BLaER1 (cell line): ENCODE measurements around the gene TAS1R3.

Source experiments
- H3K27ac ChIP-seq: shearing (Covaris generic); formaldehyde crosslinking; 2 replicates; pipeline ENCODE4 v1.8.1; 2022
- H3K27me3 ChIP-seq: shearing (Covaris generic); formaldehyde crosslinking; 2 replicates; pipeline ENCODE4 v1.8.1; 2022
- H3K36me3 ChIP-seq: shearing (Covaris generic); formaldehyde crosslinking; 2 replicates; pipeline ENCODE4 v1.8.1; 2022
- H3K4me1 ChIP-seq: shearing (Covaris generic); formaldehyde crosslinking; 2 replicates; pipeline ENCODE4 v1.8.1; 2022
- H3K4me2 ChIP-seq: shearing (Covaris generic); formaldehyde crosslinking; 2 replicates; pipeline ENCODE4 v1.8.1; 2022
- H3K4me3 ChIP-seq: shearing (Covaris generic); formaldehyde crosslinking; 2 replicates; pipeline ENCODE4 v1.8.1; 2022
- H3K9ac ChIP-seq: shearing (Covaris generic); formaldehyde crosslinking; 2 replicates; pipeline ENCODE4 v1.8.1; 2022
- H3K9me3 ChIP-seq: shearing (Covaris generic); formaldehyde crosslinking; 2 replicates; pipeline ENCODE4 v1.8.1; 2022
- H4K20me1 ChIP-seq: shearing (Covaris generic); formaldehyde crosslinking; 2 replicates; pipeline ENCODE4 v1.8.1; 2022
- Cebpa-rat ChIP-seq: shearing (Covaris generic); IDR thresholded peaks from 2 replicates; pipeline ENCODE4 v1.8.1; 2022

Gene TAS1R3

GRCh38 chr1:1330366-1331067 lies 563 bp upstream of the TAS1R3 start:
- Histone ChIP-seq H3K27me3 (no peaks in the 10 kb centered on the region), H3K9me3 (no peaks in the 10 kb centered on the region), H4K20me1 (peaks cover 91% of the 10 kb centered on the region), H3K4me2 (no peak overlapping the region), H3K36me3 (peaks cover 43% of the 10 kb centered on the region), H3K4me1 (peaks cover 20% of the 10 kb centered on the region), H3K27ac (no peak overlapping the region), H3K4me3 (no peak overlapping the region), H3K9ac (no peak overlapping the region)
- TF ChIP-seq Cebpa-rat, result no peak

DNA sequence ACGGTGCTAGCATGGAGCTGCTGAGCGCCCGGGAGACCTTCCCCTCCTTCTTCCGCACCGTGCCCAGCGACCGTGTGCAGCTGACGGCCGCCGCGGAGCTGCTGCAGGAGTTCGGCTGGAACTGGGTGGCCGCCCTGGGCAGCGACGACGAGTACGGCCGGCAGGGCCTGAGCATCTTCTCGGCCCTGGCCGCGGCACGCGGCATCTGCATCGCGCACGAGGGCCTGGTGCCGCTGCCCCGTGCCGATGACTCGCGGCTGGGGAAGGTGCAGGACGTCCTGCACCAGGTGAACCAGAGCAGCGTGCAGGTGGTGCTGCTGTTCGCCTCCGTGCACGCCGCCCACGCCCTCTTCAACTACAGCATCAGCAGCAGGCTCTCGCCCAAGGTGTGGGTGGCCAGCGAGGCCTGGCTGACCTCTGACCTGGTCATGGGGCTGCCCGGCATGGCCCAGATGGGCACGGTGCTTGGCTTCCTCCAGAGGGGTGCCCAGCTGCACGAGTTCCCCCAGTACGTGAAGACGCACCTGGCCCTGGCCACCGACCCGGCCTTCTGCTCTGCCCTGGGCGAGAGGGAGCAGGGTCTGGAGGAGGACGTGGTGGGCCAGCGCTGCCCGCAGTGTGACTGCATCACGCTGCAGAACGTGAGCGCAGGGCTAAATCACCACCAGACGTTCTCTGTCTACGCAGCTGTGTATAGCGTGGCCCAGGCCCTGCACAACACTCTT lies 1.1 kb downstream of the TAS1R3 start:
- no peak for TF ChIP-seq Cebpa-rat
- H3K9me3 ChIP-seq, result no peaks in the 10 kb centered on the region
- peaks cover 49% of the 10 kb centered on the region for H3K36me3 ChIP-seq
- H3K27ac ChIP-seq, result no peak overlapping the region
- H3K4me3 ChIP-seq, result no peak overlapping the region
- no peaks in the 10 kb centered on the region for H3K27me3 ChIP-seq
- H4K20me1 ChIP-seq, result peaks cover 90% of the 10 kb centered on the region
- H3K4me2 ChIP-seq, result no peak overlapping the region
- H3K4me1 ChIP-seq, result peaks cover 9% of the 10 kb centered on the region; the same call in 1 of the 2 replicates
- H3K9ac ChIP-seq, result no peak overlapping the region

GRCh38 chr1:1332774-1333480 lies 1.8 kb downstream of the TAS1R3 start:
- Histone ChIP-seq H3K9me3 (no peaks in the 10 kb centered on the region), H4K20me1 (peaks cover 86% of the 10 kb centered on the region), H3K4me1 (peaks cover 9% of the 10 kb centered on the region; the same call in 1 of the 2 replicates), H3K27ac (no peak overlapping the region), H3K4me2 (no peak overlapping the region), H3K4me3 (no peak overlapping the region), H3K36me3 (peaks cover 46% of the 10 kb centered on the region), H3K9ac (no peak overlapping the region), H3K27me3 (no peaks in the 10 kb centered on the region)
- TF ChIP-seq Cebpa-rat, result no peak

- Histone ChIP-seq H3K4me1 (peaks cover 9% of the 10 kb centered on the region; the same call in 1 of the 2 replicates), H3K36me3 (peaks cover 44% of the 10 kb centered on the region), H3K9ac (no peak overlapping the region), H3K9me3 (no peaks in the 10 kb centered on the region), H3K27ac (no peak overlapping the region), H3K4me2 (no peak overlapping the region), H3K27me3 (no peaks in the 10 kb centered on the region), H4K20me1 (peaks cover 83% of the 10 kb centered on the region), H3K4me3 (no peak overlapping the region)
- TF ChIP-seq Cebpa-rat, result no peak
Observed at GRCh38 chr1:1333551-1334241, 2.6 kb downstream of the TAS1R3 start.

DNA sequence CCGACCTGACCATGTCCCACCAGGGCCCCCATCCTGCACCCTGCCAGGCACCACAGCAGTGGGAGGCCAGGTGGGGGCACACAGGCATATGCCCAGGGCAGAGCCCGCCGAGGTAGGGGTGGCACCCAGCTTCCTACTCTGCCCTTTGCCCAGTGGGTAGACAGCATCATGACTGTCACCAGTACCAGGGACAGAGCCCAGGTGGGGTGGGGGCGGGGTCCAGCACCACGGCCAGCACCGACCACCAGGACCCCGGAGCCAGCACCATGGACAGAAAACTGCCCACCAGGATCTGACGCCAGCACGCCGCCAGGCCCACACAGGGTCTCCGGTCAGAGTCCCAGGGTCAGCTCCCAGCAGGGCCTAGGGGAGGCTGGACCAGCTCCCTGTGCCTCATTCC lies 3.8 kb downstream of the TAS1R3 start:
- TF ChIP-seq Cebpa-rat, result no peak
- Histone ChIP-seq H3K4me2 (no peak overlapping the region), H3K27me3 (no peaks in the 10 kb centered on the region), H4K20me1 (peaks cover 71% of the 10 kb centered on the region), H3K4me1 (peaks cover 9% of the 10 kb centered on the region; the same call in 1 of the 2 replicates), H3K9ac (no peak overlapping the region), H3K27ac (no peak overlapping the region), H3K9me3 (no peaks in the 10 kb centered on the region), H3K4me3 (no peak overlapping the region), H3K36me3 (peaks cover 50% of the 10 kb centered on the region)

GRCh38 chr1:1335283-1335682 lies 4.2 kb downstream of the TAS1R3 start:
- H3K4me2 ChIP-seq, result no peak overlapping the region

GRCh38 chr1:1335792-1336248 lies 4.7 kb downstream of the TAS1R3 start:
- TF ChIP-seq Cebpa-rat, result no peak
- Histone ChIP-seq H3K36me3 (peaks cover 59% of the 10 kb centered on the region), H3K9ac (no peak overlapping the region), H3K27me3 (no peaks in the 10 kb centered on the region), H3K27ac (no peak overlapping the region), H3K4me1 (peaks cover 1% of the 10 kb centered on the region; the same call in 1 of the 2 replicates), H4K20me1 (peaks cover 69% of the 10 kb centered on the region), H3K4me3 (no peak overlapping the region), H3K9me3 (no peaks in the 10 kb centered on the region), H3K4me2 (no peak overlapping the region)

More at GRCh38 chr1:1335283-1335682, 4.2 kb downstream of the TAS1R3 start:
- H3K9ac ChIP-seq, result no peak overlapping the region
- H3K27ac ChIP-seq, result no peak overlapping the region
- TF ChIP-seq Cebpa-rat, result no peak
- peaks cover 54% of the 10 kb centered on the region for H3K36me3 ChIP-seq
- H3K27me3 ChIP-seq, result no peaks in the 10 kb centered on the region
- no peak overlapping the region for H3K4me3 ChIP-seq
- peaks cover 69% of the 10 kb centered on the region for H4K20me1 ChIP-seq
- H3K4me1 ChIP-seq, result peaks cover 6% of the 10 kb centered on the region; the same call in 1 of the 2 replicates
- H3K9me3 ChIP-seq, result no peaks in the 10 kb centered on the region

DNA sequence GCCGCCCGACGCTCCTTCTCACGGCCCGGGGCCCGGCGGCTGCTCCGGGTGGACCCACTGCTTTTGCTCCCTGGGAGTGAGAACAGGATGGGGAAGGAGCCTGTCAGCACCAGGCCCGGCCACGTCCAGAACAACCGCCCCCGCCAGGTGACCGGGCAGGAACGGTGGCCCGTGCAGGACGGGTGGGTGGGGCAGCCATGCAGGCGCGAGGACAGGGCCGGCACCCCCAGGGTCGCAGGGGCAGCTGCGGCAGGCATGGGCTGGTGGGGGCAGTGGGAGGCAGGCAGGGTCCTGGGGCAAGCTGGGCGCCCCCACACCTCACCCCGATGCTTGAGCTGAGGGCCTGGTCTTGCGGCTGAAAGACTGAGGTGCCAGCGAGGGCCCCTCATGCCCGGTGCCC lies 5.4 kb downstream of the TAS1R3 start:
- Histone ChIP-seq H3K27me3 (no peaks in the 10 kb centered on the region), H3K36me3 (peaks cover 66% of the 10 kb centered on the region), H4K20me1 (peaks cover 69% of the 10 kb centered on the region), H3K4me2 (no peak overlapping the region), H3K4me1 (no peaks in the 10 kb centered on the region), H3K27ac (no peak overlapping the region), H3K4me3 (no peak overlapping the region), H3K9me3 (no peaks in the 10 kb centered on the region), H3K9ac (no peak overlapping the region)
- TF ChIP-seq Cebpa-rat, result no peak
